GM19351 (cell line): ENCODE measurements around the gene ZNF804A.
"Not testable (repeated sequence)": the region's sequence is repeated elsewhere in the genome, so short reads cannot be mapped to it uniquely, and the experiment has no call there.

ENCODE experiments used
- ATAC-seq: cut with Tn5 transposase; IDR thresholded peaks from one replicate; pipeline ENCODE4 v1.9.1; 2021; ENCODE audit warnings: mild to moderate bottlenecking, moderate library complexity; ENCODE audit not compliant: unreplicated experiment

The ZNF804A gene

DNA sequence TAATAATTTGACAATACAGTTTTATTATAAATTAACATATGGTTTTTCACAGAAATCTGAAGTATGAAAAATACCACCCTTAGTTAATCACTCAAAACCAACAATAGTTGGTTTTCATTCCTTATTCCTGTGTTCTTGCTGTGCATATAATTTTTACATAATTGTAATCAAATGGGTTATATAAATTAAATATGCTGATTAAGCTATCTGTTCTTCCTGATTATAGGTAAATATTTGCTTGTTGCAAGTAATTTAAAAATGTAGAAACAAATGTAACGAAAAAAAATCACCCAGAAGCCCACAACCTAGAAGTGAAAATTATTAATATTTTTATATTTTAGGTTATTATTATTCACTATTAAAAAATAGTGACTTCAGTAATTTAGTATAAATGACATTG, 98.3 kb downstream of the ZNF804A start:
- no peak for ATAC-seq

DNA sequence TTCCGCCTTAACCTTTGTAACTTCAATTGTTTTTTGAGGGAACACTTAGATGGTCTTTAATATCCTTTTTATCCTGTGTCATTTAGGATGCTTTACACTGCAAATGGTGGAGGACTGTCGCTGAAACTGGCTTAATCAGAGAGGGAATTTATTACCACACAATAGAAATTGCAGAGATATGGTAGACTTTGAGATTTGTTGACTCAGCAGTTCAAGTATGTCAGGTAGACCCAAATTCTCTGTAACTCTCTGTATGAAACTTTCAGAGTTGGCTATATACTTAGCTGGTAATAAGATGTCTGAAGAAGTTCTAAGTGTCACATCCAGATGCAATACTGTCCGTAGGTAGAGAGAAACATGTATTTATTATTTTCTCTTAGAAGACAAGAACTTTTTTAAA, 100.1 kb downstream of the ZNF804A start:
- no peak for ATAC-seq

DNA sequence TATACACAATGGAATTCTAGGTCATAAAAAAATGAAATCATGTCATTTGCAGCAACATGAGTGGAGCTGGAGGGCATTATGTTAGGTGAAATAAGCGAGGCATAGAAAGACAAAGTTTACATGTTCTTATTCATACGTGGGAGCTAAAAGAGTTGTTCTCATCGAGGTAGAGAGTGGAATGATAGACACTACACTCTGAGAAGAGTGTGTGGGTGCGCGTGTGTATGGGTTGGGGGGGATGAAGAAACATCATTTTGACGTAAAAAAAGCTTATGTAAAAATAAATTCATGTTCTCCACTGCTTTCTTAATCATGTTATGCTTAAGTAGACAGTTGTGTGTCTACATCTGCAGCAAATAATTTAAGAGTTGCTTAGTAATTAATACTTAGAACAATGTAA, 123.6 kb downstream of the ZNF804A start:
- ATAC-seq = no peak

DNA sequence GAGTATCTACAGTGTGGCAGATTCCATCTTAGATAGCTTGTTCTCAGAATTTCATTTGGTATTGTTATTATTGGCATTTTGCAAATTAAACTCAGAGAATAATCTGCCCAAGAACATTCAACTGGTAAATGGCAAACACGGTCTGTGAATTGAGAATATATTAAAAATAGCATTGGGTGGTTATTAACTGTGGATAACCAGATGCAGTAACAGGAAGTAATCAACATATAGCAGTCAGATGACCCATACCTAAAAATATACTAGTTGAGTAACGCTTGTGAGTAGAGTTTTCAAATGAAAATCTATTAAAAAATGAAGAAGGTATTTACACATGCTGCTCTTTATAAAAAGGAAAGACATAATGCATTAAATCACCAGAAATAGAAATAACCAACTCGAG, 129.5 kb downstream of the ZNF804A start:
- no peak for ATAC-seq

DNA sequence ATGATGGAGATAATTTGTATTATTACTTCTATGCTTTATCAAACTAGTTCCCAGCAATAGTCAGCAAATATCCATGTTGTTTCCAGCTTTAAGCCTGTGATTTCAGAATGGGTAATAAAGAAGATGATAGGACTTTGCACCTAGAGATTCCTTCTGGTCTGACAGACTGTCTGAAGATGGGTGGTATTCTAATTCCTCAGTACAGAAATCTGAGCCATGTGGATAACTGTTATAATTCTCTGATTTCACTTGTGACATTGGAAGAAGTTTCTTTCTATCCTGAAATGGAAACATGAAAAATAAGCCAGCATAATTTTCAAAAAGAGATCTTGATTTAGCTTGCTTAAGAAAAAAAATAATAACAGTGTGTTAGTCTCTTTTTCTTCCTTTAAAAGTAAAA, 130.1 kb downstream of the ZNF804A start:
- no peak for ATAC-seq

DNA sequence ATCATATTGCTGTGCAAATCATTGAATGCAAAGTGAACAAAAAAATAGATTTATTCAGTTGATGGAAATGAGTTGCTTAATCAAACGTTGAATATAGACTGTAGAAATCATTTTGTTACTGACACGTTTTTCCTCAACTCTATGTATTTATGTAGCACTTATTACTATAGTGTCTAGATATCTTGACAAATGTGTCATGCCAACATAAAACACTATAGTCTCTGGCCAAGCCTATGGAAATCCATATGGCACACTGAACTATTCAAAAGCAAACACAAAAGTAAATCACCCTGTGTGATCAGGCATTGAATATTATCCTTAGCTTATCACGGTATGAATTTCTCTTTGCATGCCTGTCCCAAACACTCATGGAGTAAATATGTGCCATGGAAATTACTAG, 131.3 kb downstream of the ZNF804A start:
- no peak for ATAC-seq

DNA sequence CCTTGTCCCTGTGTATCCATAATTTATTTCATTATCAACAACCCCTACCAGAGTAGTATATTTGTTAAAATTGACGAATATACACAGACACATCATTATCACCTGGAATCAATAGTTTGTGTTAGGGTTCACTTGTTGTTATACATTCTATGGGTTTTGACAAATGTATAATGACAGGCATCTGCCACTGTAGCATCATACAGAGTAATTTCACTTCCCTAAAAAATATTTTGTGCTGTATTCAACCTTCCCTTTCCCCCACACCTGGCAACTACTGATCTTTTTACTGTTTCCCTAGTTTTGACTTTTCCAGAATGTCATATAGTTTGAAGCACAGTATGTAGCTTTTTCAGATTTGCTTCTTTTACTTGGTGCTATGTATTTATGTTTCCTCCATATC, 132.0 kb downstream of the ZNF804A start:
- peak; percentile 71 for ATAC-seq

DNA sequence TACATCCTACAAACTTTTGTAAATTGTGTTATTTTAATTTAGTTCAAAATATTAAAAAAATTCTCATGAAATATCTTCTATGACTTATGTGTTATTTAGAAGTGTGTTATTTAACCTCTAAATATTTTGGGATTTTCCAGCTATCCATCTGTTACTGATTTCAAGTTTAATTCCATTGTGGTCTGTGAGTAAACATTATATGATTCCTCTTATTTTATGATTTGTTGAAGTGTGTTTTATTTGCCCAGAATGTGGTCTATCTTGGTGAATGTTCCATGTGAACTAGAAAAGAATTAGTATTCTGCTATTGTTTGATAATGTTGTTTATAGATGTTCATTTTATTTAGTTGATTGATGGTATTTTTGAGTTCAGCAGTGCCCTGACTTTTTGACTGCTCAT, 136.0 kb downstream of the ZNF804A start:
- no peak for ATAC-seq

DNA sequence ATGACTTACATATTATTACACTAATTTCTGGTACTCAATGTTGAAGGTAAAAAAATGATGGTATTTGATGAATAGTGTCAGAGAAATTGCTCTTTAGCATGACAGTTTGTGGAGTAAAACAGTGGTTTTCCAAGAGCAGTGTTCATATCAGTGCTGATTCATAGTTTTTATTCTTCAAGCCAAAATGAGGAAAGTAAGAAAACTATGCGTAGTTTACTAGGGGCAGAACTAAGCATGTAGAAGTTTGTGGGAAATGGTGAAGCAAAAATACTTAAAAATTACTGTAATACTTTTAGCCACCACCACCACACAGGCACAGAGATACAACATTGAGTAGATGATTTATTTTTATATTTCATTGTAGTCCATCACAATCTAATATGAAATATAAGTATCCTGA, 137.3 kb downstream of the ZNF804A start:
- ATAC-seq = no peak

DNA sequence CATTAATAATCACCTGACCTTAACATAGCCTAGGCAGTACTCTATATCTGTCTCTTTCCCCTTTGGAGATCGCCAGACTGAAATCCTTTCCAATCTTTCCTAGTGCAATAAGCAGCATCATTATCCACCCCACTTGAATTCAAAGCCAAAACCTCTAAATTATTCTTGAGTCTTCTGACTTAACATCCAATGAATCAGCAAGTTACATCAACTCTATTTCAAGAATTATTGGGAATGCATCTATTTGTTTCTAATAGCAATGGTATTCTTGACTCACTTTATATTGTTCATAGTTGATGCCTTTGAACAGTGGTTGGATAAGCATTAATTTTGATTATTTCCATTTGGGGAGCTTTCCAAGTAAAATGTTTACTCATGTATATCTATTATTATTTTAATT, 144.8 kb downstream of the ZNF804A start:
- no peak for ATAC-seq

DNA sequence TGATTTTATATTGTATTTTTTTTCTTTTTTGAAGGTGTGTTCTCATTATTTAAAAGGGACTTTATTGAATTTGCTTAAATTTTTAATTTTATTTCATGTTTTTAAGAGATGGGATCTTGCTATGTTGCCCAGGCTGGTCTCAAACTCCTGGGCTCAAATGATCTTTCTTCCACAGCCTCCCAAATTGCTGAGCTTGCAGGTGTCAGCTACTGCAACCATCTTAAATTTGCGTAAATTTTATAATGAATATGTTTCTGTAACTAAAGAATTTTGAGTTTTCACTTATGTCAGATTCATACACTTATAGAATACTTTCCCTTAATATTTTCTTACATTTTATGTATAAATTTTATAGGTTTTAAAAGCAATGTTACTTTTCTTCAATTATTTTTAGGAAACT, 157.8 kb downstream of the ZNF804A start:
- no peak for ATAC-seq

DNA sequence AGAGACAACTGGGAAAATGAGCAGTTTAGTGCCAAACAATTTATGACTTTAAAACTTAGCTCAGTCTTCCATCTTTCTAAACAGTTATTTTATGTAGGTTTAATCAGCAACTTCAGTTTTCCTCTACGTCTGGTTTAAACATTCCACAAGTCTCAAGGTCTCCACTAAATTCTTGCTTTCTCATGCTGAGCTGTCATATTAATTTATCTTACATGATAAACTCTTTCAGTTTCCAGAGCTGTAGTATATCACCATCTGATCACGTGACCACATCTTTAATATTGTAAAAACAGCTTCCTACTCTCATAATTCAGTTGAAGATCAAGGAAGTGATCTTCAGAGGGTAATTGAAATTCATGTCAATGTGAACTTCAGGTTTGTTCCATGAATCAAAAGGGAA, 158.6 kb downstream of the ZNF804A start:
- no peak for ATAC-seq

DNA sequence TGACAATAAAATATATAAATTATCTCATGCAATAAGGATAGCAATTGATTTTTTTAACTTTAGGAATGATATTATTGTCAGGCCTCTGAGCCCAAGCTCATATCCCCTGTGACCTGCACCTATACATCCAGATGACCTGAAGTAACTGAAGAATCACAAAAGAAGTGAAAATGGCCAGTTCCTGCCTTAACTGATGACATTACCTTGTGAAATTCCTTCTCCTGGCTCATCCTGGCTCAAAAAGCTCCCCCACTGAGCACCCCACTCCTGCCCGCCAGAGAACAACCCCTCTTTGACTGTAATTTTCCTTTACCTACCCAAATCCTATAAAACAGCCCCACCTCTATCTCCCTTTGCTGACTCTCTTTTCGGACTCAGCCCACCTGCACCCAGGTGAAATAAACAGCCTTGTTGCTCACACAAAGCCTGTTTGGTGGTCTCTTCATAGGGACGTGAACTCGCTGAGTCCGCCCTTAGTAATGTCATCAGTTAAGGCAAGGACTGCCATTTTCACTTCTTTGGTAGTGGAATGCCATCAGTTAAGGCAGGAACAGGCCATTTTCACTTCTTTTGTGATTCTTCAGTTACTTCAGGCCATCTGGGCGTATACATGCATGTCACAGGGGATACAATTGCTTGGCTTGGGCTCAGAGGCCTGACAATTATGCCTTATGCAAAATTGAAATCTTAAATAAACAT, 161.4 kb downstream of the ZNF804A start:
- not testable (repeated sequence) for ATAC-seq

DNA sequence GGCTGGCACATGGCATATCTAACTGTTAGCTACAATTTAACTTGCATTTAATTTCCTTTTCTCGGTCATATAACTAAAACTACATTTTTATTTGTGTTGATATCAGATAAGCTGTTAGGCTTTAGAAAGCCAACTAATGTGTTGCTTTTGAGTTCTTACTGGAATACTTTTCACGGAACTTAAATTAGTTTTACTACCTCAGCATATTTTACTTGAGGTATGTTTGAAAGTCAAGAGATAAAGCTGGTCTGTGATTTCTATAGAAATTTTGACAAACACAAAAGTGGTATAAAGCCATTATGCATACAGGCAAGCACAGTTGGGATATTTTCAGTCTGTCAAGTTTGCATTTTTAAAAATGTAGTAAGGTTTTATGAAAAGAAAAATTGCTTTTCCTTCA, 162.6 kb downstream of the ZNF804A start:
- ATAC-seq = no peak

DNA sequence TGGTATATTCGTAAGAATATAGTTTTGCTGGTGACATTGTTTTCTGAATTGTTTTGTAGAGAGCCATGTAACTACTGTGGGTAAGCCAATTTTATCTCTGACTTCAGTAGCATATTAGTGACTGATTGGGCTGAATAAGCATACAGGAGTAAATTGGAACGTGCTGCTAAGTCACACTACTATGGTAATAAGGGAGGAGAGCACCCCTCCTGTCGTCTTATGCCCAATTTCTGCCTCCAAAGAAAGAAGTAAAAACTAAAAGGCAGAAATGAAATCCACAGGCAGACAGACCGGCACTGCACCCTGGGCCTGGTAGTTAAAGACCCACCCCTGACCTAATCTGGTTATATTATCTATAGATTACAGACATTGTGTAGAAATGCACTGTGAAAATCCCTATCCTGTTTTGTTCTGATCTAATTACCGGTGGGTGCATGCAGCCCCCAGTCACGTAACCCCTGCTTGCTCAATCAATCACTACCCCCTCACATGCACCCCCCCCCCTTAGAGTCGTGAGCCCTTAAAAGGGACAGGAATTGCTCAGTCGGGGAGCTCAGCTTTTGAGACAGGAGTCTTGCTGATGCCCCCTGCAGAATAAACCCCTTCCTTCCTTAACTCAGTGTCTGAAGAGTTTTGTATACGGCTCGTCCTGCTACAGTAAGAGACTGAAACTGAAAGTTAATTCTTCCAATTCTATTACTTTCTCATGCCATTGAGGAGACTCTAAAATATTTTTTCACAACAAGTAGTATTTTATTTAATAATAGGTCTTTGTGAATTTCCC, 167.0 kb downstream of the ZNF804A start:
- no peak for ATAC-seq

DNA sequence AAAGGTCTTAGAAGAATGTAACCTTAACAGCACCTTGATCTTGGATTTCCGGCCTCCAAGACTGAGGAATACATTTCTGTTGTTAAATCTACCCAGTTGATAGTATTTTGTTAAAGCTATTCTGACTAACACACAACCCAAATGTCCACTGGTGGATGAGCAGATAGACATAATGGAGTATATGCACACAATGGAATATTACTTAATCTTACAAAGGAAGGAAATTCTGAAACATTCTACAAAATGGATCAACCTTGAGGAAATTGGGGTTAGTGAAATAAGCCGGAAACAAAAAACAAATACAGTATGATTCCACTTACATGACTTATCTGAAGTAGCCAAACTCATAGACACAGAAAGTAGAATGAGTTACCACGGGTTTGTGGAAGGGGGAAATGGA, 168.7 kb downstream of the ZNF804A start:
- no peak for ATAC-seq

DNA sequence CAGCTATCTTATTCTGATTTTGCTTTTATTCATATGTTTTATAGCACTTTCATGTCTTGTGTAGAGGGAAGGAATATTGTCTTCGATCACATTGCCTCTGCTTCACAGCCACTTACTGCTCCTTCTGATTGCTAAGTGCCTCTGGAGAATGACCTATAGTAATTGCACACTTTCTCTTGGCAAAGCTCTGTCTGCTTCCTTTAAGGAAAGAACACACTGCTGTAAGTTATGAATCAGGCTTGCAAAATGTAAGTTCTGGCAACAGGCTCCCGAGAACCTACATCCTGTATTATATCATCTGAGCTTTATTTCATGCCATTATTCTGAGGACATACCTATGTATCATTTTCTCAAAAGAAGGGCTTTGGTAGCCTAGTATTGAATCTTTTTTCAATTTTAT, 170.7 kb downstream of the ZNF804A start:
- no peak for ATAC-seq

DNA sequence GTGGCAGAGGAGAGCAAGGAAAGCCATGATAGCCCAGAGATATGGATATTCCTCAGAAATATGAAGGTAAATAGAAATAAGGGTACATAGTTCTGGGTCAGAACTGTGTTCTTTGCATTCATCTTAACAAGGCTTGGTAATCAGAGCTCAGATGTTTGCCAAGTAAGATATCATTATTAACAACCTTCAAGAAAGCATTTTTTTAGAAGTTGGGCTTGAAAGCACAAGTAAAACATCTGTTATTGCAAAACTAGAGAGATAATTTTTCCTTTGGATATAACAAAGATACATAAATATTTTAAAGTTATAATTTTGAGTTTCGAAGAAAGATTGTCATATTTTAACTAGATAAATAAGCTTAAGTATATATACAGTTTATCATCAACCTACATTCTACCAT, 171.4 kb downstream of the ZNF804A start:
- ATAC-seq = no peak

DNA sequence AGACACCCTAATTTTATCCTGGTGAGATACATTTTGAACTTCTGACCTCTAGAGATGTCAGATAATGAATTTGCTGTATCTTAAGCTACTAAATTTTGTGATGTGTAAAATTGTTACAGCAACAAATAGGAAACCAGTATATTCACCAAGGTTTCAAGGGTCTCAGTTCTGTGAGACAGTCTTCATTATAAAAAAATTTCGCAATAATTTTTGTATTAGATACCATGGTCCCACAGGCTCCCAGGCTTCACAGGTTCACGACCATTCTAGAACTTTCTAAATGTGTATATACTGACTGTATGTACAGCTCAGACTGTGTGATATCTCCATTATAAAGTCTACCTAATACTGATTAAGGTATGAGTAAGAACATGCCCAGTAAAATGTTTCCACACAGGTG, 181.4 kb downstream of the ZNF804A start:
- no peak for ATAC-seq

DNA sequence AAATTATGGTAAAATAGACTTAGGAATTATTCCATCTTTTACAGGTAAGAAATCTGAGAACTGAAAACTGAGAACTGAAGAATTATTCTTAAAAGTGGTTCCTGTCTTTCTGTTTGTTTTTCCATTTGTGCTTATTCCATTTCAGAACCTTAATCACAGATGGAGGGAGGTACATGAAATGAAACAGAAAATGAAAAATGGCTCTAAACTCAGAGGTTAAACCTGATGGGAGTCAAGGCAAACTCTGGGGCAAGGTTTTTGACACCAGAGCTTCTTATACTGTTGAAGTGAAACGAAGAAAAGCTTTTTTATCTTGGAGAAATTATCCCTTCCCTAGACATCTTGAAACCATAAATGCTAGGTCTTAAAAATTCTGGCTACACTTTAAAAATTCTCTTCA, 182.1 kb downstream of the ZNF804A start:
- no peak for ATAC-seq

DNA sequence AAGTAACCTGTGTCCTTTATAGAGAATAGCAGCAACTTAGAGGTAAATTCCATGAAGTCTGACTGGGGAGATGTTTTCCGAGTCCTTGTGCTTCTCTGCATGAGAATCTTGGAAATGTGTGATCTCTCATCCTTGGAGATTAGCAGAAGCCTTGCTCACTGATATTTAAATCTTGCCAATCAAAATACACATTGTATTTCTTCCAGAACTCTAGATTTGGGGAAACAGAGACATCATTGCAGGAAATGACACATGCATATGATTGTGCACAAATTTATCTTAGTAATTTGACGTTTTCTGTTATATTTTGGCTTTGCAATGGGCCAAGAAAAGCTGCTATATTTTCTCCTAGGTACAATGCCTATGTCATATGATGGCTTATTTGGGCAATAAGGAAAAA, 182.6 kb downstream of the ZNF804A start:
- ATAC-seq = no peak

DNA sequence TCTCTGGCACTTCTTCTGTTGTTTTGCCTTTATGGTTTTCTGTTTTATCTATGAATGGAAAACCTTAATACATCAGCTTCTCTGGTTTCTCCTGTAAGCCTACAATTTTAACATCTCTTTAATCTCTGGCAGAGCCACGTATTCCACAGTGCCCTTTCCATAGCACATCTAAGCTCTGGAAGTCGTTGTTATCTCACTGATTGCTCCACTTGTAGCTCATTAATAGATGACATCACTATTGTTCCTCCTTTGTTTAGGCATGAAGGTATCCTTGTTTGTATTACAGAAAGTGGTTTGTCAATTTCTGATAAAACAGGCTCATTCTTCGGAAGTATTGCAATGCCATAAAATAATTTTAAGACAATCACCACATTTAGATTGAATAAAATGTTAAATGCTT, 185.2 kb downstream of the ZNF804A start:
- ATAC-seq = no peak

DNA sequence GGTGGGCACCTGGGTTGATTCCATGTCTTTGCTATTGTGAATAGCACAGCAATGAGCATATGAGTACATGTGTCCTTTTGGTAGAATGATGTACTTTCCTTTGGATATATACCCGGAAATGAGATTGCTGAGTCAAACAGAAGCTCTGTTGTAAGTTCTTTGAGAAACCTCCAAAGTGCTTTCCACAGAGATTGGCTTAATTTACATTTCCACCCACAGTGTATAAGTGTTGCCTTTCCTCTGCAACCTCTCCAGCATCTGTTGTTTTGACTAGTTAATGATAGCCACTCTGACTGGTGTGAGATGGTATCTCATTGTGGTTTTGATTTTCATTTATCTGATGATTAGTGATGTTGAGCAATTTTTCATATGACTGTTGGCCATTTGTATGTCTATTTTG, 194.8 kb downstream of the ZNF804A start:
- no peak for ATAC-seq
